Thyroid gland (tissue), 4 donors: ENCODE results near the gene KRTAP10-4.

ENCODE experiments used
- CTCF ChIP-seq, 6 experiments: fragments of 200-600 bp in 3 of 6; fragments of 450-650 bp in 3 of 6; sonication (generic) in 3 of 6; IDR thresholded peaks; one replicate each; pipeline ENCODE4 v1.5.1; 2016 to 2019; ENCODE audit warnings: antibody characterized with exemption in 6 of 6, mild to moderate bottlenecking in 2 of 6, inconsistent platforms in 1 of 6, moderate library complexity in 1 of 6
- POLR2A ChIP-seq, 2 donors: fragments of 450-650 bp; IDR thresholded peaks; one replicate each; pipeline ENCODE4 v1.6.1; 2017; ENCODE audit warnings: antibody characterized with exemption in 2 of 2, mild to moderate bottlenecking in 2 of 2, moderate library complexity in 1 of 2

- TF ChIP-seq CTCF (IDR thresholded peaks at IDR 0.05): no peak
- TF ChIP-seq POLR2A (IDR thresholded peaks at IDR 0.05): no peak
Observed at GRCh38 chr21:44535963-44536362, 37.6 kb upstream of the KRTAP10-4 start.
